Loucy (cell line): ENCODE measurements around the gene FAM53A.

Source experiments
- H2AFZ ChIP-seq: fragments of 200-600 bp; sonication (generic); 2 replicates; pipeline ENCODE4 v1.6.0; 2016; ENCODE audit warnings: antibody characterized with exemption, mild to moderate bottlenecking, low read length, moderate library complexity
- H3F3A ChIP-seq: fragments of 200-600 bp; 2 replicates; pipeline ENCODE4 v1.6.0; 2016; ENCODE audit warnings: antibody characterized with exemption, low read depth, mild to moderate bottlenecking
- H3K27me3 ChIP-seq: fragments of 200-600 bp; sonication (generic); 2 replicates; pipeline ENCODE4 v1.6.1; 2014; ENCODE audit warnings: low read length, mild to moderate bottlenecking; ENCODE audit not compliant: insufficient read depth, poor library complexity, severe bottlenecking
- H3K36me3 ChIP-seq: fragments of 200-600 bp; sonication (generic); 2 replicates; pipeline ENCODE4 v1.6.1; 2016; ENCODE audit warnings: low read length; ENCODE audit not compliant: insufficient read depth
- H3K4me1 ChIP-seq: fragments of 200-600 bp; sonication (generic); 2 replicates; pipeline ENCODE4 v1.5.1; 2014; ENCODE audit warnings: low read length, mild to moderate bottlenecking; ENCODE audit not compliant: insufficient read depth, poor library complexity, severe bottlenecking
- H3K4me2 ChIP-seq: fragments of 200-600 bp; sonication (generic); 2 replicates; pipeline ENCODE4 v1.6.0; 2014; ENCODE audit warnings: antibody characterized with exemption, low read length, low read depth, mild to moderate bottlenecking; ENCODE audit not compliant: poor library complexity, severe bottlenecking
- H3K4me3 ChIP-seq: fragments of 200-600 bp; sonication (generic); 2 replicates; pipeline ENCODE4 v1.5.1; 2014; ENCODE audit warnings: low read length, mild to moderate bottlenecking, mixed read lengths; ENCODE audit not compliant: poor library complexity, severe bottlenecking
- H3K79me2 ChIP-seq: fragments of 200-600 bp; sonication (generic); 2 replicates; pipeline ENCODE4 v1.6.1; 2014; ENCODE audit warnings: low read length; ENCODE audit not compliant: insufficient read depth
- H3K9ac ChIP-seq: fragments of 200-600 bp; sonication (generic); 2 replicates; pipeline ENCODE4 v1.6.0; 2014; ENCODE audit warnings: mild to moderate bottlenecking, low read depth, low read length, moderate library complexity; ENCODE audit not compliant: poor library complexity, severe bottlenecking
- H3K9me2 ChIP-seq: fragments of 200-600 bp; sonication (generic); replicated peaks from 2 replicates; pipeline ENCODE4 v1.6.1; 2016; ENCODE audit warnings: low read depth, low read length, mixed read lengths
- H3K9me3 ChIP-seq: fragments of 200-600 bp; sonication (generic); 2 replicates; pipeline ENCODE4 v1.6.1; 2014; ENCODE audit warnings: mild to moderate bottlenecking, antibody characterized with exemption, low read length, low read depth; ENCODE audit not compliant: insufficient read depth
- H4K20me1 ChIP-seq: fragments of 200-600 bp; sonication (generic); 2 replicates; pipeline ENCODE4 v1.6.0; 2014; ENCODE audit warnings: antibody characterized with exemption, low read length, mild to moderate bottlenecking; ENCODE audit not compliant: insufficient read depth, poor library complexity, severe bottlenecking
- EZH2phosphoT487 ChIP-seq: fragments of 200-600 bp; IDR thresholded peaks from 2 replicates; pipeline ENCODE4 v1.6.1; 2018; ENCODE audit warnings: antibody characterized with exemption, mild to moderate bottlenecking, moderate library complexity, borderline replicate concordance
- TF ChIP-seq, protein P1 (sequence below): fragments of 200-600 bp; sonication (generic); conservative IDR thresholded peaks from 2 replicates; pipeline ENCODE4 v1.5.1; 2014; ENCODE audit warnings: mild to moderate bottlenecking, antibody characterized with exemption, low read length

FAM53A gene

DNA sequence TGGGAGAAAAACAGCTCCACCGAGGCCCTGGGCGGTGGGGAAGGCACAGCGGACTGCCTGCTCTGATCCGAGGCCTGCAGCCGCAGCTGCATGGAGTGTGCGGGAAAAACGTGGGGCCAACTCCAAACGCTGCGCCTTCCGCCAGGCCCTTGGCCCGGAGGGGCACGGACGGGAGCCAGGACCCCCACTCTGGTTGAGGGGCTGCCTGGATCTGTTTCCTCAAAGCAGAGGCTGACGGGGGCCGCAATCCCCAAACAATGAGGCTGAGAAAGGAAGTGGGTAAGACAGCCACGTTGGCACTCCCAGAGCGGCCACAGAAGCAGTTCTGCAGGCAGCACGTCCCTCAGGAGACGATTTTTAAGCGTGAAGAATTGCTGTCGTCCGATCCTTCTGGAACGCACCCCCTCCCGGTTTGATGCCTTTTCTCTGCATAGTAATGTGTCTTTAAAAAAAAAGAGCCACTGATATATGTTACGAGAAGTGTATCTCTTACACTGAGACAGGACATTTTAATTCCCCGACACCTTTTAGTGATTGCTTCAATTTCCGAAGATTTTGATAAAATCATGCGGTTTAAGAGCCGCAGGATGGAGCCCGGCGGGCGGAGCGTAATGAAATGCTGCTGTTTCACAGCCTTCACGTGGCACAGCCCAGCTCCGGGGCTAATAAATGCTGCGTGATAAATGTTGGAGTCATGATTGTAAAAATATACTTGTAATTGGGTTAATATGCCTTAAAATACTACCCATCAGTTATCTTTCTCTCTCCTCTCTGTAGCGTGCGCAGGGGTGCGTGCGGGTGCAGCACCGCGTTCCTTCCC is 85.7 kb downstream of the FAM53A start:
- Histone ChIP-seq H3K4me3 (no peak overlapping the region), H3K36me3 (no peaks in the 10 kb centered on the region), H3F3A (no peaks in the 10 kb centered on the region), H3K79me2 (no peaks in the 10 kb centered on the region), H2AFZ (no peak overlapping the region), H3K9me3 (peaks cover 4% of the 10 kb centered on the region; the same call in 1 of the 2 replicates), H3K27me3 (no peaks in the 10 kb centered on the region), H3K4me1 (no peaks in the 10 kb centered on the region), H4K20me1 (no peaks in the 10 kb centered on the region), H3K9ac (no peak overlapping the region), H3K9me2 (no peaks in the 10 kb centered on the region), H3K4me2 (no peak overlapping the region)
- TF ChIP-seq, protein P1, sequence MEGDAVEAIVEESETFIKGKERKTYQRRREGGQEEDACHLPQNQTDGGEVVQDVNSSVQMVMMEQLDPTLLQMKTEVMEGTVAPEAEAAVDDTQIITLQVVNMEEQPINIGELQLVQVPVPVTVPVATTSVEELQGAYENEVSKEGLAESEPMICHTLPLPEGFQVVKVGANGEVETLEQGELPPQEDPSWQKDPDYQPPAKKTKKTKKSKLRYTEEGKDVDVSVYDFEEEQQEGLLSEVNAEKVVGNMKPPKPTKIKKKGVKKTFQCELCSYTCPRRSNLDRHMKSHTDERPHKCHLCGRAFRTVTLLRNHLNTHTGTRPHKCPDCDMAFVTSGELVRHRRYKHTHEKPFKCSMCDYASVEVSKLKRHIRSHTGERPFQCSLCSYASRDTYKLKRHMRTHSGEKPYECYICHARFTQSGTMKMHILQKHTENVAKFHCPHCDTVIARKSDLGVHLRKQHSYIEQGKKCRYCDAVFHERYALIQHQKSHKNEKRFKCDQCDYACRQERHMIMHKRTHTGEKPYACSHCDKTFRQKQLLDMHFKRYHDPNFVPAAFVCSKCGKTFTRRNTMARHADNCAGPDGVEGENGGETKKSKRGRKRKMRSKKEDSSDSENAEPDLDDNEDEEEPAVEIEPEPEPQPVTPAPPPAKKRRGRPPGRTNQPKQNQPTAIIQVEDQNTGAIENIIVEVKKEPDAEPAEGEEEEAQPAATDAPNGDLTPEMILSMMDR = no peak
- no peak for TF ChIP-seq EZH2phosphoT487

DNA sequence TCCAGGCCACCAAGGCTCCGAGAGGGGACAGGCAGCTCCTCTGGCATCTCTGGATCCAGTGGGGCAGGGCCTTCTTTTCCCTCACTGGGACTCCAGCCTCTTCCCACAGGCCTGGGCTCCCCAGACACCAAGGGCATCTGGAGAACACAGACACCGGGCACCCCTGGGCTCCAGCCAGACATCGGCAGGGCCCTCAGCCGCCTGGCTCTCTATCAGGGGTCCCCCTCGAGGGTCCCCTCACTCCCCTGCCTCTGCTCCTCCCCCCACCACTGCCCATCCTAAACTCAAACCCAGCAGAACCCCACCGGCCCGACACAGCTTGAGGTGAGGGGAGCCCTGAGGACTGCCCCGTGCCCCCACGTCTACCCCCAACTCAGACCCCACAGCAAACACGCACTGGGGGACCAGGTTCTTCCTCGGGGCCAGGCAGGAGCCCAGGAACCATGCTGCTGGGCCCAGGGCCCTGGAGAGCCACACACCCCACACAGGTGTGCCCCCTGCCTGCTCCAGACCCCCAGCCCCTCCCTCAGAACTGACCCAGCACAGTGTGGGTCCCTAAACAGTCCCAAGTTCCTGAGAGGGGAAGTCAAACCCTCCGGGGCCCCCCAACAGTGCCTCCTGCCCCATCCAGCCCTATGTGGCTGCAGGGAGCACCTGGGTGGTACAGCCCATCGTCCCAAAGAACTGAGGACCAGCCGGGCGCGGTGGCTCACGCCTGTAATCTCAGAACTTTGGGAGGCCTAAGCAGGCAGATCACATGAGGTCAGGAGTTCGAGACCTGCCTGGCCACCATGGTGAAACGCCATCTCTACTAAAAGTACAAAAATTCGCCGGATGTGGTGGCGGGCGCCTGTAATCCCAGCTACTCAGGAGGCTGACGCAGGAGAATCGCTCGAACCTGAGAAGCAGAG is 86.8 kb downstream of the FAM53A start:
- peaks cover 4% of the 10 kb centered on the region; the same call in 1 of the 2 replicates for H3K9me3 ChIP-seq
- H2AFZ ChIP-seq = no peak overlapping the region
- no peak overlapping the region for H3K9ac ChIP-seq
- no peak overlapping the region for H3K4me2 ChIP-seq
- no peaks in the 10 kb centered on the region for H3K27me3 ChIP-seq
- no peaks in the 10 kb centered on the region for H3K9me2 ChIP-seq
- no peak overlapping the region for H3K4me3 ChIP-seq
- H3K36me3 ChIP-seq = no peaks in the 10 kb centered on the region
- TF ChIP-seq EZH2phosphoT487 = no peak
- TF ChIP-seq, protein P1 = no peak
- H3F3A ChIP-seq = no peaks in the 10 kb centered on the region
- H4K20me1 ChIP-seq = no peaks in the 10 kb centered on the region
- no peaks in the 10 kb centered on the region for H3K4me1 ChIP-seq
- H3K79me2 ChIP-seq = no peaks in the 10 kb centered on the region

DNA sequence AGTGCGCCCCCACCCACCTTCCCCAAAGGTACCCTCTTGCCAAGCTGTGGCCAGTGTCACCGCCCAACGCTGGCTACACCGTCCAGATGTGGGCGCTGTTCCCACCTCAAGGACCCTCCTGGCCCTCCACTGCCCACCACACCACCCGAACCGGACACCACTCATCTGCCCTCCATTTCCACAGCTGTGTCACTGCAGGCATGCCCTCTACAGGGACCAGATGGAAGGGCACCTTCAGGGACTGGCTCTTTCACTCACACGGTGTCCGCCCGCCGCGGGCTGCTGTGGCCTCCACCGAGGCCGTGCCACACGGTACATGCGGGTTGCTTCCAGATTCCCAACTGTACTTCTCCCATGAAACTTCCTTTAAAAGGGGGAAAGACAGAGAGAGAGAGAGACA is 87.7 kb downstream of the FAM53A start:
- no peaks in the 10 kb centered on the region for H3K4me1 ChIP-seq
- no peaks in the 10 kb centered on the region for H3F3A ChIP-seq
- no peaks in the 10 kb centered on the region for H3K79me2 ChIP-seq
- no peak overlapping the region for H2AFZ ChIP-seq
- no peaks in the 10 kb centered on the region for H3K27me3 ChIP-seq
- H3K4me3 ChIP-seq = no peak overlapping the region
- H3K9me3 ChIP-seq = peaks cover 12% of the 10 kb centered on the region; the same call in 1 of the 2 replicates
- no peak overlapping the region for H3K9ac ChIP-seq
- no peak overlapping the region for H3K4me2 ChIP-seq
- H3K36me3 ChIP-seq = no peaks in the 10 kb centered on the region
- H3K9me2 ChIP-seq = no peaks in the 10 kb centered on the region
- no peaks in the 10 kb centered on the region for H4K20me1 ChIP-seq
- TF ChIP-seq EZH2phosphoT487 = no peak
- TF ChIP-seq, protein P1 = no peak; the same call in 1 of the 2 replicates
